ENCODE measurements around the gene MUS81.
"Not testable (repeated sequence)": the region's sequence is repeated elsewhere in the genome, so short reads cannot be mapped to it uniquely, and the experiment has no call there.

The MUS81 gene

GRCh38 chr11:65848693-65849092 lies 11.5 kb upstream of the MUS81 start:
- DNase-seq (ENCODE audit: low read depth): not testable (repeated sequence)

- DNase-seq (ENCODE audit: low read depth): no peak
Observed at GRCh38 chr11:65849366-65849765, 10.9 kb upstream of the MUS81 start.

- DNase-seq (ENCODE audit: low read depth): no peak
Observed at GRCh38 chr11:65849771-65850216, 10.4 kb upstream of the MUS81 start.

DNA sequence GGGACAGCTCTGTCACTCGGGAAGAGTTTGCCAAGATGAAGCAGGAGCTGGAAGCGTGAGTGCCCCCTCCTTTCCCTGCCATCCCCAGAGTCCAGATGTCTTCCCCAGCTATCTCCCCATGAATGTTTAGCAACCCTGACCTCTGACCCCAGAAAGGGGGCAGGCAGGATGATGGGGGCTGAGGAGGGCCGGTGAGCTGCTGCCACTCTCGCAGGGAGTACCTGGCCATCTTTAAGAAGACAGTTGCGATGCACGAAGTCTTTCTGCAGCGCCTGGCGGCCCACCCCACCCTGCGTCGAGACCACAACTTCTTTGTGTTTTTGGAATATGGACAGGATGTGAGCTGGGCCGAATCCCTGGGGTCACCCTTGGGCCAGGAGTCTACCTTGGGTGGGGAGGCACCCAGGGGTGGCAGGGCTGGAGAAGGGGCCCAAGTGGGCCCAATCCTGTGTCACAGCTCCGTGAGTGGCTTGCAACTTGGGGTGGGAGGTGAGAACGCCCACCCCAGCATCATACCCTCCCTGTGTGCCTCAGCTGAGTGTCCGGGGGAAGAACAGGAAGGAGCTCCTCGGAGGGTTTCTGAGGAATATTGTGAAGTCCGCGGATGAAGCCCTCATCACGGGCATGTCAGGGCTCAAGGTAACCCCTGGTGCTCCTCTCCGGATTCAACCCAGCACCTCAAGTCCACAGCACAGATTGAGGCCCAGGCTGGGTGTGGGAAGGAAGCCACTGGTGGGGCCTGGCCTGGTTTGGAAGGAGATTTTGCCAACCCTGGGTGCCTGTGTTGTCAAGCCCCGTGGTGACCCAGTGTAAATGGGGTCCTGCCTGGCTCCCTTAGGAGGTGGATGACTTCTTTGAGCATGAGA lies 9.8 kb upstream of the MUS81 start:
- DNase-seq (ENCODE audit: low read depth): no peak

- DNase-seq (ENCODE audit: low read depth): no peak
Observed at GRCh38 chr11:65851083-65851579, 9.1 kb upstream of the MUS81 start.

GRCh38 chr11:65851811-65852507 lies 8.3 kb upstream of the MUS81 start:
- no peak for DNase-seq (ENCODE audit: low read depth)

- no peak for DNase-seq (ENCODE audit: low read depth)
Observed at GRCh38 chr11:65852508-65853245, 7.6 kb upstream of the MUS81 start.

GRCh38 chr11:65853246-65853979 lies 6.8 kb upstream of the MUS81 start:
- DNase-seq (ENCODE audit: low read depth): no peak

DNA sequence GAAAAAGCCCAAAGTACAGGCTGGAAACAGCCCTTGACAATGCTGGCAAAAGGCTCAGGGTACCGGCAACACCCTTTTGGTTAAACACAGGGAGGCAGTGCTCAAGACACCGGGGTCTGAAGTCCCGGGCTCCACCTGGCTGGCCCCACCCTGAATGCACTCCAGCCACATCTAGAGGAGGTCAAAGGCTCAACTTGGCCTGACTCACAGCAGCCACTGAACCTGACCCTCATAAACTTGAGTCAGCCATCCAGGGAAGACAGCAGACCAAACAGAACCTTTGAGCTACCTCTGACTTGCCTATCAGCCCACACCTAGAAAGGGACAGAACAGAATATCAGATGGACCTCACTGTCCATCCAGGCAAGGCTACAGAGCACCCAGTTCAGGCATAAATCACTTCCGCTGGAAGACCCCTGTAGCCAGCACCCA lies 6.1 kb upstream of the MUS81 start:
- DNase-seq (ENCODE audit: low read depth): no peak

- DNase-seq (ENCODE audit: low read depth): no peak
Observed at GRCh38 chr11:65854852-65855837, 5.1 kb upstream of the MUS81 start.

DNA sequence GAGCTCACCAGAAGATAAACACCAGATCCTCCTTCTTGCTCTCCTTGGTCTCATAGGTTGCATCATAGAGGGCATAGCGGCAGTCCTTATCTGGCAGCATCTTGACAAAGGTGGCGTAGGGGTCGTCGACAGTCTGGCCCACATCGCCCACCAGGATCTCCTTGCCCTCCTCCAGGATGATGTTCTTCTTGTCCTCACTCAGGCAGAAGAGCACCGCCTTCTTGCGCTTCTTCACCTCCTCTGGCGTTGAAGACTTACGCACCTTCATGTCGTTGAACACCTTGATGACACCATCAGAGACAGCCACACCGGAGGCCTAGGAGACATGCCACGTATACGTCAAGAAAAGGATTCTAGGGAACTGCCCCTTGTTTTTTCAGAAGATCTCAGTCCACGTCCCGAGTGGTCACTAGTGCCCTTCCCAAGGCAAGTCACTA lies 4.3 kb upstream of the MUS81 start:
- DNase-seq (ENCODE audit: low read depth): no peak

GRCh38 chr11:65856689-65857499 lies 3.3 kb upstream of the MUS81 start:
- DNase-seq (ENCODE audit: low read depth): peak; percentile 77

DNA sequence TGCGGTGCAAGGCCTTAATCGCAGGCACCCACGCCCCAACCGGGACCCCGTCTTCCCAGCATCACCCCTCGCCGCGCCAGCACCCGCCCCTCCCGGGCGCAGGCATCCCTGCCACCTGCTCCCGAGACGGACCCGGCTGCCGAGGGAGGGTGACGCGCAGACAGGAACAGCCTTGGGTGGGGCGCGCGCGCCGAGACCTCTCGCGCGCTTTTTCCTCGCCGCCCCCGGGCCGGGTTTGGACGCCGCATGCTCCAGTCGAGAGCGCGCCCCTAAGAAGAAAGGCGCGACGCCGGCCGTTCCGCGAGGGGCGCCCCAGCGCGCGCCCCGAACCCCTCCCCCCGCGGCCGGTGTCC lies 2.8 kb upstream of the MUS81 start:
- DNase-seq (ENCODE audit: low read depth): no peak

- peak; percentile 97 for DNase-seq (ENCODE audit: low read depth)
Observed at GRCh38 chr11:65857853-65858680, 2.2 kb upstream of the MUS81 start, which contains the start of gene CFL1. Gene CFL1, minus strand, starts transcription at chr11:65858180. Its CDS starts 81 bp downstream, at chr11:65858099.

- no peak for DNase-seq (ENCODE audit: low read depth)
Observed at GRCh38 chr11:65858681-65859087, 1.5 kb upstream of the MUS81 start.

DNA sequence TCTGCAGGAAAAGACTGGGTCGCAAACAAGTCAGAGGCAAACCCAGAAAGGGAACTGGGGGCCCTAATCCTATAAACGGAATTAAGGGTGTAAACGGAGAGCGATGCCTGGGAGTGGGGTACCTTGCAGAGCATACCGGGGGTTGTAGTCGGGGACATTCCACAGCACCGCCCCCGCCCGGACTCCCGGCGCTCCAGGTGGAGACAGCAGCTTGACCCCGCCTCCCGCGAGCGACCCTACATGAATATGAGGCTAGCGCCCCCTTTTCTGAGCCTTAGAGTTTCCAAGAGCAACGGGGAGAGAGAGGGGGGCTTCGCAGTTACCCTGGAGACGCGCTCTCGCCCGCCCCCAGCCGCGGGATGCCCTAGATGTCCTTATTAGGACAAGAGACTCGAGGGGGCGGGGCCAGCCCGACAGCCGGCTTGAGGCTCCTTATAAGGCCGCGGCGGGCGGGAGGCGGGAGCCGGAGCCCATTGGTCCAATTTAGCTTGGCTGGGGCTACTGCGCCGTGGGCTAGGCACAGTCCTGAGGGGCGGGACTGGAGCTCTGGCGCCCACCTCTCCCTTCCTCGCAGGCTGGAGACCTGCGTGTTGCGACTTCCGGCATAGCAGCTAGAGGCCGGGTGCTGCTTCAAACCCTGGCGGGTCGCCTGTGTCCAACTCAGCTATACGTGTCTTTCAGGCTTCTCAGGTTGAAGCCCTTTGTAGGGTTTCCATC lies 980 bp upstream of the MUS81 start:
- peak; percentile 94 for DNase-seq (ENCODE audit: low read depth)

- no peak for DNase-seq (ENCODE audit: low read depth)
Observed at GRCh38 chr11:65859812-65860277, 388 bp upstream of the MUS81 start.

DNA sequence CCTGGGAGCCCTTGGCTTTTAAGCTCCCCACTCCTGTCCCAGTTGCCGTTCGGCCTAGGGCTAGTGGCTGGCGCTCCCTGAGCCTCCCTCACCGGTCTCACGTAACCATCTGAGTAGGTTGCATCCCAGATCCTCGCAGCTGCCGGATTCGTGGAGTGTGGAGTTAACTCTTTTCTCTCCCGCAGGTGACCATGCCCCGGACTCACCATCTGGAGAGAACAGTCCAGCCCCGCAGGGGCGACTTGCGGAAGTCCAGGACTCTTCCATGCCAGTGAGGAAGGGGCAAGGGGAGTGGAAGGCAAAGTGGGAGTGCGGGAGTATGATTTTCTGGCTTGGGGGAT lies 902 bp downstream of the MUS81 start:
- no peak for DNase-seq (ENCODE audit: low read depth)
